Skeletal muscle satellite cell (primary cell): ENCODE measurements around the gene SLC9A3.
"Not testable (repeated sequence)": the region's sequence is repeated elsewhere in the genome, so short reads cannot be mapped to it uniquely, and the experiment has no call there.

Experiments
- H3K27me3 ChIP-seq: 2 replicates; pipeline ENCODE4 v1.7.0; 2013; ENCODE audit warnings: low read length; ENCODE audit not compliant: control insufficient read depth, insufficient read depth
- H3K36me3 ChIP-seq: 2 replicates; pipeline ENCODE4 v1.7.0; 2013; ENCODE audit warnings: mild to moderate bottlenecking, control low read depth, low read length; ENCODE audit not compliant: insufficient read depth
- H3K4me1 ChIP-seq: 2 replicates; pipeline ENCODE4 v1.7.0; 2013; ENCODE audit warnings: low read length; ENCODE audit not compliant: control insufficient read depth, insufficient read depth
- H3K4me2 ChIP-seq: 2 replicates; pipeline ENCODE4 v1.7.0; 2013; ENCODE audit warnings: mild to moderate bottlenecking, low read length
- H3K4me3 ChIP-seq: 2 replicates; pipeline ENCODE4 v1.7.0; 2013; ENCODE audit warnings: low read length
- H3K9ac ChIP-seq: 2 replicates; pipeline ENCODE4 v1.7.0; 2013; ENCODE audit warnings: mild to moderate bottlenecking, low read depth, low read length, moderate library complexity
- H3K9me3 ChIP-seq: replicated peaks from 2 replicates; pipeline ENCODE4 v1.7.0; 2013; ENCODE audit warnings: mild to moderate bottlenecking, control low read depth, low read length

SLC9A3 gene

DNA sequence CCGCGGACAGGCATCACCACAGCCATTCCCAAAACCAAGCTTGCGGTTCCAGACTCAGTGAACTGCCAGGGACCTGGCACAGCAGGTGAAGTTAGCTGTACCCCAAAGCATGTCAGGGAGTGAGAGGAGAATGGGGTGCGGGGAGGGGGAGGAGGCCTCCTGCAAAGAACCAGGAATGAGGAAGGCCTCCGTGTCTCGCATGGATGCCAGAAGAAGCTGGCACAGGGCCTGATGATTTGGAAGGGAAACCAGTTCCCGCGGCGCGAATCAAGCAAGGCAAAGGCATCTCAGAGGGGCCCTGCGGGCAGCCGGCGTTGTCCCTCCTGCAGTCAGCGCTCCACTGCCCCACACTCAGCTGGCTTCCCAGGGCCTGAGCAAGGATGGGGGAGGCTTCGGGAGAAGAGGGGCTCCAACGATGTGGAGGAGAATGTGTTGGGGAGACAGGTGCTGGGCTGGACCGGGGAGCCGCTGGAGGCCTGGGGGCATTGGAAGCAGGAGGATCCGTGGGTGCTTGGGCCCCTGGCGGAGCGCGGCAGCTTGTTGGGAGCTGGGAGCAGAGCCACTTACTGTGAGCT is 14.6 kb downstream of the SLC9A3 start:
- Histone ChIP-seq H3K9ac (no peak overlapping the region), H3K27me3 (peaks cover 44% of the 10 kb centered on the region), H3K4me1 (no peaks in the 10 kb centered on the region), H3K4me2 (no peak overlapping the region), H3K36me3 (no peaks in the 10 kb centered on the region), H3K9me3 (no peaks in the 10 kb centered on the region), H3K4me3 (no peak overlapping the region)

DNA sequence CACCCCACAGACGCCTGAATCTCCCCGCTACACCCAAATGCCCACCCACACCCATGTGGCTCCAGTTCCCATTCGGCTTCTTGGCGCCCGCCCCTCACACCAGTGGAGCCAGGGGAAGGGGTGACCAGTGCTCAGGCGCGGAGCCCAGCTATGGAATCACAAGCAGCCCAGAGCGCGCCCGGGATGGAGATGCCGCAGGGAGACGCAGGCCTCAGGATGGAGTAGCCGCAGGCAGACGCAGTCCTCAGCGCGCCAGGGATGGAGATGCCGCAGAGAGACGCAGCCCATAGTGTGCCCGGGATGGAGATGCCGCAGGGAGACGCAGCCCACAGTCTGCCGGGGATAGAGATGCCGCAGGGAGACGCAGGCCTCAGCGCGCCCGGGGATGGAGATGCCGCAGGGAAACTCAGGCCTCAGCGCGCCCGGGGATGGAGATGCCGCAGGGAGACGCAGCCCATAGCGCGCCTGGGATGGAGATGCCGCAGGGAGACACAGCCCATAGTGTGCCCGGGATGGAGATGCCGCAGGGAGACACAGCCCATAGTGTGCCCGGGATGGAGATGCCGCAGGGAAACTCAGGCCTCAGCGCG is 16.2 kb downstream of the SLC9A3 start:
- H3K4me3 ChIP-seq, H3K4me1 ChIP-seq, H3K9me3 ChIP-seq, H3K36me3 ChIP-seq, H3K9ac ChIP-seq, H3K4me2 ChIP-seq: not testable (repeated sequence)
- peaks cover 42% of the 10 kb centered on the region for H3K27me3 ChIP-seq

- no peak overlapping the region for H3K4me3 ChIP-seq
- no peaks in the 10 kb centered on the region for H3K4me1 ChIP-seq
- peaks cover 41% of the 10 kb centered on the region for H3K27me3 ChIP-seq
- no peak overlapping the region for H3K9ac ChIP-seq
- no peaks in the 10 kb centered on the region for H3K9me3 ChIP-seq
- H3K36me3 ChIP-seq, result no peaks in the 10 kb centered on the region
- no peak overlapping the region for H3K4me2 ChIP-seq
Observed at GRCh38 chr5:505951-506525, 18.2 kb downstream of the SLC9A3 start.

DNA sequence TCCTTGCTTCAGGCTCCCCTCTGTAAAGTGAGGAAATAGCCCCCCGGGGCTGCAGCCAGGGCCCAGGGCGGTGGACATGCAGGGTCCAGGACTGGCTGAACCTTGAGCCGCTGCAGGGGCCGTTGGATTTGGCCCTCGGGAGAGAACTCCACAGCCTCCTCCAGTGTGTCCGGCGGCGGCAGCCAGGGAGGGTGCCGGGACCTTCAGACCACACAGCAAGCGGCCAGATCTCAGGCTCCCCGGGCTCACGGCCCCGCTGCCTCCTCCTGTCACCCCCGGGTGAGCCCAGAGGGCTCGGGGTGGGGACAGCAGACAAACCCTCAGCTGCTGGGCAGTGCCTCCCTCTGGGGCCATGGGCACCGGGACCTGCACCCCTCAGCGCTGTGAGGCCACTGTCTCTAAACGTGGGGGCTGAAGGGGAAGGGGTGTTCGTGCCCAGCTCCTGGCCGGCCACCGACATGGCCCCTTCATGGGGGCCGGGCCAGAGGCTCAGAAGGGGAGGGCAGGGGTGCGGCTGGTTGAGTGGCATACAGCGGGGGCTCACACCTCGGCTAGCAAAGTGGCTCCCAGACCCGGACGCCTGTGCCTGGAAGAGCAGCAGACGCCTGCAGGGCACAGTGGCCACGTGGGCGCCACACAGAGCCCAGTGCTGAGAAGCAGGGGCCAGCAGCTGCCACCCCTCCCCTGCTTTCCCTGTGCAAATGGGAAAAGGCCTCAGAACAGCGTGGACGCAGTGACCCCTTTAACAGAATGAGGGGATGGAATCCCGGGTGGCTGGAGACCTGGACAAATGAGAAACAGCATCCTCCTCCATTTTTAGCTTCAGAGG is 19.7 kb downstream of the SLC9A3 start:
- no peaks in the 10 kb centered on the region for H3K4me1 ChIP-seq
- H3K27me3 ChIP-seq, result peaks cover 36% of the 10 kb centered on the region
- H3K9ac ChIP-seq, result no peak overlapping the region
- H3K9me3 ChIP-seq, result no peaks in the 10 kb centered on the region
- no peak overlapping the region for H3K4me3 ChIP-seq
- H3K4me2 ChIP-seq, result no peak overlapping the region
- no peaks in the 10 kb centered on the region for H3K36me3 ChIP-seq

GRCh38 chr5:502325-503079 is 21.7 kb downstream of the SLC9A3 start:
- Histone ChIP-seq H3K9ac (no peak overlapping the region), H3K9me3 (no peaks in the 10 kb centered on the region), H3K36me3 (no peaks in the 10 kb centered on the region), H3K4me1 (no peaks in the 10 kb centered on the region), H3K4me3 (no peak overlapping the region), H3K4me2 (no peak overlapping the region), H3K27me3 (peaks cover 46% of the 10 kb centered on the region)

DNA sequence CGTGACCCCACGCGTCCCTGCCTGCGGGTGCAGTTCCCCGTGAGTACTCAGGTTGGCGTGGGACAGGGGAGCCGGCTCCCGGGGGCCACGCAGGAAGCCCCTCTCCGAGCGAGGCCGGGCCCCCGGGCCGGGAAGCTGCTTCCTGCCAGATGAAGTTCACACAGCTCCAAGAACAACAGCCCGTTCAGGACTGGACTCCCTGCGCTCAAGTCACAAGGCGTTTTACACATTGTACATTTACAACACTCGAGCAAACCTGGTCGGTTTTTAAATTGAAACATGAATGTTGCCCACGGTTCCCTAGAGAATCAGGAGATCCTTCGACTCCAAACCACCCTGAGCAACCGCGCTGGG is 22.4 kb downstream of the SLC9A3 start:
- Histone ChIP-seq H3K4me2 (no peak overlapping the region), H3K4me3 (no peak overlapping the region), H3K9me3 (no peaks in the 10 kb centered on the region), H3K4me1 (no peaks in the 10 kb centered on the region), H3K9ac (no peak overlapping the region), H3K36me3 (no peaks in the 10 kb centered on the region), H3K27me3 (peaks cover 46% of the 10 kb centered on the region)

DNA sequence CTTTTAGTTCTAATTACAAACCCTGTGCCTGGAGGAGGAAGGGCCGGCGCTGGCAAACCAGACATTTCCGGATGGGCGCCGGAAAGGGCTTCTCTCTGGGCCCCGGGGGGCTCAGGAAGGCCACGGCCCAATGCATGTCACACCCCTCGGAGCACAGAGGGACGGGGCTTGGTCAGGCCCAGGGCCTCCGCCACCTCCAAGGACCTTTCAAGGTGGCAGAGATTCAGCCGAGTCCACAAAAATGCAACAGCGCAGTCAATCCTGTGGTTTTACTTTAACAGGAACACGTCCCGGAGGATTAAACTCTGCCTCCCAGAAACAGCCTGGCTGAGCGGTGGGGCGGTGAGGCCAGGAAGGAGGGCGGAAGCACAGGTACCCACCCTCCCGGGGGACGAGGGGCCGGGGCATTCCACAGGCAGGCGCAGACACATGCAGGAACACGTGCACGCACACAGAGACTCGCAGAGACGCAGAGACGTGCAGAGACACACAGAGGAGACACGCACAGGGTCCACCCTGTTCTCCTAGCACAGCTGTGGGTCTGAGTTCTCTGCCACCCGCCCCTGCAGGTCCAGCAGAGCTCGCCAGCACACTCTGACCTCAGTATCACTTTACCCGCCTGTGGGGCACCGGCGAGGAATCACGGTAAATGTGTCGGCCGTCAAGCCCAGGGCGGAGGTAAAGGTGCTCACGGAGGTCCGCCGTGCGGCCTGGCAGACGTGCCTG is 23.0 kb downstream of the SLC9A3 start:
- H3K4me1 ChIP-seq, result no peaks in the 10 kb centered on the region
- H3K4me3 ChIP-seq, result no peak overlapping the region
- no peak overlapping the region for H3K4me2 ChIP-seq
- H3K36me3 ChIP-seq, result no peaks in the 10 kb centered on the region
- no peaks in the 10 kb centered on the region for H3K9me3 ChIP-seq
- no peak overlapping the region for H3K9ac ChIP-seq
- peaks cover 48% of the 10 kb centered on the region for H3K27me3 ChIP-seq

GRCh38 chr5:500491-500890 is 23.8 kb downstream of the SLC9A3 start:
- Histone ChIP-seq H3K4me3 (no peak overlapping the region), H3K9ac (no peak overlapping the region), H3K36me3 (no peaks in the 10 kb centered on the region), H3K4me2 (no peak overlapping the region), H3K4me1 (no peaks in the 10 kb centered on the region), H3K9me3 (no peaks in the 10 kb centered on the region), H3K27me3 (peaks cover 52% of the 10 kb centered on the region)

DNA sequence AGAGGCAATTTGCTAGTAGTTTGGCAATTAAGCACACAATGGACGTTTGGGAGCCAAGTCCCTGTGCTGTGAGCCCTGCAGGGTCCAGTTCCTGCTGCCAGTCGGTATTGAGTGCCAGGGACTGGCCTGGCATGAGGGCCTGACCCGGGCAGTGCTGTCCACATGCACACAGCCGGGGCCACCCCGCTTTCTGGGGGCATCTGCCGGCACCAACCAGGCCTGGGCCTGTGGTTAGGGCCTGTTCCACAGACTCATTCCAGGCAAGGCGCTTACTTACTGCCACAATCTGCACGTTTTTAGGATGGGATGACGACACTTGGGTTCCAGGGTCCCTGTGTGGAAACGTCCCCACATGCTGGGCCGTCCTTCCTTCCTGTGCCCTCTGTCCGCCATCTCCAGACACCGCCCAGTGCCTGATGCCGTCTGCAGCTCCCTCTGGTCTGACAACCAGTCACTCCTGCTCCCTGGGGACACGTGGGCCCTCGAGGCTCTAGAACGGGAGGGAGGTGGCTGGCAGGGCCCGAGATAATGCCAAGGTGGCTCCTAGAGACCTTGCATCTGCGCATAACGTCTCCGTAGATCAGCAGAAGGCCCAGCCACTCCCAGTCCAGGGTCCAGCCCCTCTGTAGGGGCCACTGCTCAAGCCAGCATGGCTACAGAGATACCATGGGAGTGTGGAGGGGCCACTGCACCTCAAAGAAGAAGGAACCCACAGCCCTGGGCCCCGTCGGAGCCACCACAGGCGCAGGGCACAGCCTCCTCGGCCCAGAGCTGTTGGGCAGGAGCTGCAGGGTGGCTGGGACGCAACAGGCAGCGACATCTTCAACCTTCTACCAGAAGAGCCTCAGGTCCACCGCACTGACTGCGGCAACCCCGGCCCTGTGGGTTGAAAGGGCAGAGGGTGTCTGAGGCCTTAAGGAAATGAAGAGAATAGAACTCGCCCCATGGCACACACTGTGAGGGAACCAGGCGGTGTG is 24.7 kb downstream of the SLC9A3 start:
- Histone ChIP-seq H3K36me3 (no peaks in the 10 kb centered on the region), H3K4me3 (no peak overlapping the region), H3K4me2 (no peak overlapping the region), H3K27me3 (peaks cover 56% of the 10 kb centered on the region), H3K9me3 (no peaks in the 10 kb centered on the region), H3K9ac (no peak overlapping the region), H3K4me1 (no peaks in the 10 kb centered on the region)

- H3K36me3 ChIP-seq, result no peaks in the 10 kb centered on the region
- H3K4me2 ChIP-seq, result no peak overlapping the region
- no peak overlapping the region for H3K4me3 ChIP-seq
- H3K27me3 ChIP-seq, result peaks cover 56% of the 10 kb centered on the region
- no peaks in the 10 kb centered on the region for H3K9me3 ChIP-seq
- H3K9ac ChIP-seq, result no peak overlapping the region
- no peaks in the 10 kb centered on the region for H3K4me1 ChIP-seq
Observed at GRCh38 chr5:497871-498509, 26.3 kb downstream of the SLC9A3 start.
